ENCODE data around the gene CLRN3. TPM values are rescaled to one million over a fixed set of nuclear protein-coding genes. Genes with fewer than 3 reads are reported as not detected.

CLRN3 gene
- total and polyA plus RNA-seq, 8 donors, result 0.18 to 0.84 (median 0.50) TPM; not detected in 2

DNA sequence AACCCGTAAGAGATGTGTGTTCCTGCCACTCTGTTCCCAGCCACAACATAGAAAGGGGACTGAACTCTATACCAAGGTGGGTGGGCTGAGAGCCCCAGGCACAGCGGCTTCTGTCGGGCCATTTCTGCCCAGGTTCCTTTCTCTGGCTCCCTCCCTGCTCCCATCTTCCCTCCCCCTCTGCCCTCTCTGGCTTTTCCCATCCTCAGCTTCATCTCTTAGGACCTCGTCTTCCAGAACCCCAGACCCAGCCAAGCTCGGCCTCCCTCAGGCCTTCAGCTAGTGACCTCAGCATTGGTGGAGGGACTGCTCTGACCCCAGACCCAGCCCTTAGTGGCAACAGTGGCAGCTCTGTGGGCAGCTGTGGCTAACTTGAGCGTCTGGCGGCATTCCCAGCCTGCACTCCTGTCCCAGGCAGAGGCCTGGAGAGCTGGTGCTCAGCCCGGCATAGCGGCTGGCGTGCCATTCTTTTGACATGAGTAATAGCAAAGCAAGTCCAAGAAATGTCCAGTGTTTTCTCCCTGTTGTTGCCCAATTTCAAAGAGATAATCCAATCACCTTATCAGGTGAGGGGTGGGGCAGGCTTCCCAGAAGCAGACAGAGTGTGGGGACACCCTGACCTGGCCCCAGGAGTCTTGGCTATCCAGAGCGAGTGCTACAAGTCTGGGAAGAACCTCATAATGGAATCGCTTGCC lies 30.1 kb upstream of the CLRN3 start:
- Histone ChIP-seq H3K27ac (peak overlapping the region in 2 of 4 donors; percentile 5 to 22), H3K9me3 (no peaks in the 10 kb centered on the region), H3K4me3 (no peak overlapping the region), H3K27me3 (no peaks in the 10 kb centered on the region), H3K36me3 (no peaks in the 10 kb centered on the region), H3K4me1 (no peaks in the 10 kb centered on the region)
- intact Hi-C loops (cut with DNase I), result no loop called here
- TF ChIP-seq, protein P1, sequence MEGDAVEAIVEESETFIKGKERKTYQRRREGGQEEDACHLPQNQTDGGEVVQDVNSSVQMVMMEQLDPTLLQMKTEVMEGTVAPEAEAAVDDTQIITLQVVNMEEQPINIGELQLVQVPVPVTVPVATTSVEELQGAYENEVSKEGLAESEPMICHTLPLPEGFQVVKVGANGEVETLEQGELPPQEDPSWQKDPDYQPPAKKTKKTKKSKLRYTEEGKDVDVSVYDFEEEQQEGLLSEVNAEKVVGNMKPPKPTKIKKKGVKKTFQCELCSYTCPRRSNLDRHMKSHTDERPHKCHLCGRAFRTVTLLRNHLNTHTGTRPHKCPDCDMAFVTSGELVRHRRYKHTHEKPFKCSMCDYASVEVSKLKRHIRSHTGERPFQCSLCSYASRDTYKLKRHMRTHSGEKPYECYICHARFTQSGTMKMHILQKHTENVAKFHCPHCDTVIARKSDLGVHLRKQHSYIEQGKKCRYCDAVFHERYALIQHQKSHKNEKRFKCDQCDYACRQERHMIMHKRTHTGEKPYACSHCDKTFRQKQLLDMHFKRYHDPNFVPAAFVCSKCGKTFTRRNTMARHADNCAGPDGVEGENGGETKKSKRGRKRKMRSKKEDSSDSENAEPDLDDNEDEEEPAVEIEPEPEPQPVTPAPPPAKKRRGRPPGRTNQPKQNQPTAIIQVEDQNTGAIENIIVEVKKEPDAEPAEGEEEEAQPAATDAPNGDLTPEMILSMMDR (IDR thresholded peaks at IDR 0.05), result no peak
- no peak for FAIRE-seq
- peak in 4 of 6 donors; percentile 13 to 62 (median 40) for DNase-seq
- WGBS, 2 donors, result 77% methylated on average over 12 of the region's 12 CpGs
- peak; percentile 64 to 79 (median 68) for ATAC-seq

DNA sequence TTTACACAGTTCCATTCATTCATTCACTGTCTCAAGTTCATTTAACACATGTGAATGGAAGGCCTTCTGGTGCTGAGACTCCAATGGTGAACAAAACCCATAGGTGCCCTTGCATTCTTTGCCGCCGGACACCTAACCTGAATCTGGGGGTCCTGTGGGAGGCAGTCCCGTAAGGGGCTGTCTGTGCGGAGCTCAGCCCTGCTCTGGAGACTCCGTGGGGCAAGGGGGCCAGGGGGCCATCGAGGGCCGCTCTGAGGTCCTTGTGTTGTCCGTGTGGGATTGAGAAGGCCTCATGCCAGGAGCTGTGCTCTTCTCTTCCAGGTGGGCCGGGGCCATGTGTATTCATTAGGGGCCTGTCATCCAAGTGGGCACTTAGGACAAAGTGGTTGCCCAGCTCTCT lies 29.5 kb upstream of the CLRN3 start:
- 91 to 97% methylated on average over 9 of the region's 9 CpGs for WGBS, 2 donors
- DNase-seq (no peak), ATAC-seq (no peak), FAIRE-seq (no peak)
- H3K4me3 ChIP-seq, result no peak overlapping the region
- H3K9me3 ChIP-seq, result no peaks in the 10 kb centered on the region
- intact Hi-C loops (cut with DNase I), result no loop called here
- TF ChIP-seq, protein P1 (IDR thresholded peaks at IDR 0.05), result no peak
- no peaks in the 10 kb centered on the region for H3K4me1 ChIP-seq
- H3K27ac ChIP-seq, result no peak overlapping the region
- no peaks in the 10 kb centered on the region for H3K36me3 ChIP-seq
- H3K27me3 ChIP-seq, result no peaks in the 10 kb centered on the region

DNA sequence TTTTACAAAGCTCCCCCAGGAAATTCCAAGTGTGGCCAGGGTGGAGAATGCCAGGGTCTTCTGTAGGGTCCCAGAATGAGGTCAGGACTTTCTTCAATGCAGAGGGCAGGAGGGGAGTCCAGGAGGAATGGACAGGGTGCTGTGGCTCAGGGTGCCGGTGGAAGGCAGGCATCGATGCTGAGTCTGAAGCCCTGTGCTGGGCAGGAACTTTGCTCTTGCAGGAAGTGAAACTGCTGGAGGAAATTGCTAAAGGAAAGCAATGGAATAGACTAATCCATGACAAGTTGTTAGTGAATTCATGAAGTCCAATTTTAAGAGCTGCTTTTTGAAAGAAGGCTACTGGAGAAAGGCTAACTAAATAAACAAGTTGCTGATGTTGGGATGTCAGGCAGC lies 29.0 kb upstream of the CLRN3 start:
- 80 to 84% methylated on average over 2 of the region's 2 CpGs for WGBS, 2 donors
- Histone ChIP-seq H3K4me3 (no peak overlapping the region), H3K36me3 (no peaks in the 10 kb centered on the region), H3K27me3 (no peaks in the 10 kb centered on the region), H3K9me3 (no peaks in the 10 kb centered on the region), H3K27ac (no peak overlapping the region), H3K4me1 (no peaks in the 10 kb centered on the region)
- intact Hi-C loops (cut with DNase I), result no loop called here
- DNase-seq (no peak), FAIRE-seq (no peak), ATAC-seq (peak in 2 of 4 donors; percentile 47 to 48)
- TF ChIP-seq, protein P1 (IDR thresholded peaks at IDR 0.05), result no peak

DNA sequence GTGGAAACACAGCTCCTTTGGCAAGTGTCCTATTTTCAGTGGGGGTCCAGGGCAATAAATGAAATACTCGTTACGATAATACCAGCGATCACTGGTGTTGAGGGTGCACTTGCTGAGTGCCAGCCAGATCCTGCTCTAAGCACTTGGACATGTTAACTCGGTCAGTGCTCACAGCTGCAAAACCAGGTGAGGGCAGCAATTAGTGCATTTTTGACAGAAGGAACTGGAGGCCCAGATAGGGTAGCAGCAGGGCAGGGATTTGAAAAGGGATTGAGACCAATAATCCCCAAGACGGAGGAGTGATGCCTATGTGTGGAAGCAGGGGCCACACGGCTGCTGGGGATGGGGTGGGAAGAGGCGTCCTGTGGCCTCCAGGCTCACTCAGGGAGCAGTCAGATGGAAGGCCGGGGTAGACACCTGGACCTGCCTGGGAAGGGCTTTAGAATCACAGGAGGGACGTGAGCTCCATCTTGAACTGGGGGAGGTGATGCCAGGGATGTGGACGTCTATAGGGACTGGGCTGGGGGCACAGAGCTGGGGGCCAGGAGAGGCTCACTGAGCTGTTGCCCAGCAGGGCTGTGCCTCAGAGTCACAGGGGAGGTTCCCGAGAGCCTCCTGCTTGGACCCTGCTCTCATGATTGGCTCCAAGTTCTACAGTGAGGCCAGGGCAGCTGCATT lies 28.5 kb upstream of the CLRN3 start:
- no peaks in the 10 kb centered on the region for H3K27me3 ChIP-seq
- no peak for ATAC-seq
- intact Hi-C loops (cut with DNase I), result no loop called here
- no peak overlapping the region for H3K27ac ChIP-seq
- FAIRE-seq, result no peak
- no peak overlapping the region for H3K4me3 ChIP-seq
- 78 to 85% methylated on average over 11 of the region's 11 CpGs for whole genome bisulfite sequencing, 2 donors
- no peaks in the 10 kb centered on the region for H3K36me3 ChIP-seq
- H3K9me3 ChIP-seq, result no peaks in the 10 kb centered on the region
- no peak for DNase-seq
- TF ChIP-seq, protein P1 (IDR thresholded peaks at IDR 0.05), result no peak
- no peaks in the 10 kb centered on the region for H3K4me1 ChIP-seq

Measured in pancreas (tissue), 10 donors.